Epithelial cell of proximal tubule (primary cell): ENCODE measurements around the gene SELENOH. TPM values are rescaled to one million over a fixed set of nuclear protein-coding genes. Genes with fewer than 3 reads are reported as not detected.
A peak's percentile ranks its signal among the peaks of the same experiment; 100 is the strongest.
"Not testable (repeated sequence)": the region's sequence is repeated elsewhere in the genome, so short reads cannot be mapped to it uniquely, and the experiment has no call there.

Source experiments
- DNase-seq: peaks from one replicate; pipeline ENCODE4 v3.0.0-alpha.2; 2011; ENCODE audit warnings: low read depth
- H3K4me3 ChIP-seq: 2 replicates; pipeline ENCODE4 v1.5.1; 2011; ENCODE audit warnings: low read depth, mild to moderate bottlenecking, low read length
- total RNA-seq: library from RNA; depleted of rRNA; stranded (reverse); fragments of >200 nt; gene quantifications from 2 replicates; pipeline ENCODE4 v1.2.3, GENCODE V29; 2015
- TF ChIP-seq, protein P1 (sequence below): conservative IDR thresholded peaks from 2 replicates; pipeline ENCODE4 v1.5.1; 2012; ENCODE audit warnings: low read depth, mild to moderate bottlenecking, low read length

The SELENOH gene, protein sequence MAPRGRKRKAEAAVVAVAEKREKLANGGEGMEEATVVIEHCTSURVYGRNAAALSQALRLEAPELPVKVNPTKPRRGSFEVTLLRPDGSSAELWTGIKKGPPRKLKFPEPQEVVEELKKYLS
- 279 and 298 TPM in 2 replicates for total RNA-seq

DNA sequence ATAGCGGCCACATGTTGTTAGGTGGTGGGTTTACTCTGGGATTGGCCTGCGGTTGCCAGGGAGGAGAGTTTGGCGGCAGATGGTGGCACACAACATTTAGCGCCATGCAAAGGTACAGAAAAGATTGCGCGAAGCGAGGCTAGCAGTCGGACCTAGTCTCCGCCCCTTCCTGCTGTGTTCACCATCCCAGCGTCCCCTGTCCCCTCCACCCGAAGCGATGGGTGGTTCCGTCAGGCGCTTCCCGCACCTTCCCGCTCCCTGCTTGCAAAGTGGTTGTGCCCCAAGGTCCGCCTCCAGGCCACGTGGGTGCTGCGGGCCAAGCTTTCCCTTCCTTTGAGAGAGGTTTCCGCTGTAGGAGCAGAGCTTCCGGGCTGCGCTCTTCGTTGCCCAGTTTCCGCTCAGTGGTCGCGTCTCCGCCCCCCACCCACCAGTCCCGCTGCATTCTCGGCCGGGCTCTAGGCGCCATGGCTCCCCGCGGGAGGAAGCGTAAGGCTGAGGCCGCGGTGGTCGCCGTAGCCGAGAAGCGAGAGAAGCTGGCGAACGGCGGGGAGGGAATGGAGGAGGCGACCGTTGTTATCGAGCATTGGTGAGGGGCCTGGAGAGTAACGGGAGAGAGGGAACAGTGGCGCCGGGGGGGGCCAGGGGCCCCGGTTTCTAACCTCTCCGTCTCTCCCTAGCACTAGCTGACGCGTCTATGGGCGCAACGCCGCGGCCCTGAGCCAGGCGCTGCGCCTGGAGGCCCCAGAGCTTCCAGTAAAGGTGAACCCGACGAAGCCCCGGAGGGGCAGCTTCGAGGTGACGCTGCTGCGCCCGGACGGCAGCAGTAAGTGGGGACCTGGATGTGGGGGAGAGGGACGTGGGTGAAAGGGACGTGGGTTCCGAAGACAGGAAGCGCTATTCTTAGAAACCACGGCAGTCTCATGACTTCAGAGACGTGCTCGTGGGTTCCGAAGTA, at the start of gene SELENOH:
TSS of gene SELENOH (plus strand) at position 360 of the 955 bp plus-strand sequence. CDS start at position 465, 105 bp downstream.
- peak within 1 kb of the TSS; percentile 85 for H3K4me3 ChIP-seq
- TF ChIP-seq, protein P1, sequence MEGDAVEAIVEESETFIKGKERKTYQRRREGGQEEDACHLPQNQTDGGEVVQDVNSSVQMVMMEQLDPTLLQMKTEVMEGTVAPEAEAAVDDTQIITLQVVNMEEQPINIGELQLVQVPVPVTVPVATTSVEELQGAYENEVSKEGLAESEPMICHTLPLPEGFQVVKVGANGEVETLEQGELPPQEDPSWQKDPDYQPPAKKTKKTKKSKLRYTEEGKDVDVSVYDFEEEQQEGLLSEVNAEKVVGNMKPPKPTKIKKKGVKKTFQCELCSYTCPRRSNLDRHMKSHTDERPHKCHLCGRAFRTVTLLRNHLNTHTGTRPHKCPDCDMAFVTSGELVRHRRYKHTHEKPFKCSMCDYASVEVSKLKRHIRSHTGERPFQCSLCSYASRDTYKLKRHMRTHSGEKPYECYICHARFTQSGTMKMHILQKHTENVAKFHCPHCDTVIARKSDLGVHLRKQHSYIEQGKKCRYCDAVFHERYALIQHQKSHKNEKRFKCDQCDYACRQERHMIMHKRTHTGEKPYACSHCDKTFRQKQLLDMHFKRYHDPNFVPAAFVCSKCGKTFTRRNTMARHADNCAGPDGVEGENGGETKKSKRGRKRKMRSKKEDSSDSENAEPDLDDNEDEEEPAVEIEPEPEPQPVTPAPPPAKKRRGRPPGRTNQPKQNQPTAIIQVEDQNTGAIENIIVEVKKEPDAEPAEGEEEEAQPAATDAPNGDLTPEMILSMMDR, result no peak
- DNase-seq, result peak; percentile 75

DNA sequence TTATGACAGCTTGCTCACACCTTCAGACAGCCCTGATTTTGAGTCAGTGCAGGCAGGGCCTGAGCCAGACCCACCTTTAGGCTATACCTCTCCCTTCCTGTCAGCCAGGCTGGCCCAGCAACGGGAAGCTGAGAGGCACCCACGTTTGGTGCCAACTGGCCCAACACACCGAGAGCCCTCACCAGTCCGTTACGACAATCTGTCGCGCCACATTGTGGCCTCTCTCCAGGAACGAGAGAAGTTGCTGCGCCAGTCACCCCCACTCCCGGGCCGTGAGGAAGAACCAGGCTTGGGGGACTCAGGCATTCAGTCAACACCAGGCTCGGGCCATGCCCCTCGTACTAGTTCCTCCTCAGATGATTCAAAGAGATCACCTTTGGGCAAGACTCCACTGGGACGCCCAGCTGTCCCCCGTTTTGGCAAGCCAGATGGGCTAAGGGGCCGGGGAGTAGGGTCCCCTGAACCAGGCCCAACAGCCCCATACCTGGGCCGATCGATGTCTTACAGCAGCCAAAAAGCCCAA, 42.4 kb upstream of the SELENOH start:
- DNase-seq, result no peak
- H3K4me3 ChIP-seq, result no peak overlapping the region
- TF ChIP-seq, protein P1, result no peak

DNA sequence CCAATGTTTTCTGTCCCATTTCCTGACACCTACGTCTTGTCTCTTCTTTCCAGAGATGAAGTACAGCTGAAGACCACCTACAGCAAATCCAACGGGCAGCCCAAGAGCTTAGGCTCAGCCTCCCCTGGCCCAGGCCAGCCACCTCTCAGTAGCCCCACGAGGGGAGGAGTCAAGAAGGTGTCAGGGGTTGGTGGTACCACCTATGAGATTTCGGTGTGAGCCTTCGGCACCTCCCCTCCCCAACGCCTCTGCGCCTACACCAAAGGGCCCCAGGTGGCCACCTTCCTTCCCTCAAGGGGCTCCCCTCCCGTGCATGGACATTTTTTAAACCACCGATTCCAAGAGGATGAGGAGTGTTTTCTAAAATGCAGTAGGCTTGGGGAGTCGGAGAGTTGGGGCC, 41.5 kb upstream of the SELENOH start:
- no peak overlapping the region for H3K4me3 ChIP-seq
- TF ChIP-seq, protein P1, result no peak
- DNase-seq, result no peak

DNA sequence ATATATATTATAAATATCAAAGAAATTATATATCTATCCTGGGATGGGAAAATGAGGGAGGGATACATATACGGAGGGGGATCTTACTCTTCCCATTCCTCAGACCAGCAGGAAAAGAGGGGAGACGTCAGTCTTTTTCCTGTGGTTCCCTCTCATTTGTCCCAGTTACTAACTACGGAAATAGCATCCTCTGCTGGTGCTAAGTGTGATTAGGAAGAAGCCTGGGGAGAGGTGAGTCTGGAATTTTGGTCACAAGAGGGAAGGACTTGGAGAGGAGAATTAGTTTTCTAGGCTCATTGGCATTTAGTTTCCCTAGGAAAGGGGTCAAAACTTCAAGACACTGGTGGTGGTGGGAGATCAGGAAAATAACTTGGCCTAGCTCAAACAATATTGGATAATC, 40.9 kb upstream of the SELENOH start:
- H3K4me3 ChIP-seq, result no peak overlapping the region
- no peak for DNase-seq
- TF ChIP-seq, protein P1, result no peak

DNA sequence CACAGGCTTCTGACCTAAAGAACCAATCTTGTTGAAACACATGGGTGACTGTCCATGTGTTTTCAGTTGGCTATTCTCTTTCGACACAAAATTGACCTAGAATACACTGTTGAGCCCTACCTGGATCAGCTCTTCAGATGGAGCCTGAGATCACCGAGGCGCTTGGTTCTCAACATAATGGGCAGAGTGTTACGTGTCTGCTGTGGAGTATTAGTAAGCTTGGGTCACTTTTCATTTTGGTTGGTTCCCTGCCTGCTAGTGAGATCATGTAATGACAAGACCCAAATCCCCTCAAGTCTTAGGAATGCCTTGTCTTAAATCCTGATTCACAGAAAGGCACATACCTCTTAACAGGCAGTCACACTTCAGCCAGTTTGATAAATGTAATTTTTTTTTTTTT, 38.0 kb upstream of the SELENOH start:
- no peak overlapping the region for H3K4me3 ChIP-seq
- TF ChIP-seq, protein P1, result no peak
- no peak for DNase-seq

DNA sequence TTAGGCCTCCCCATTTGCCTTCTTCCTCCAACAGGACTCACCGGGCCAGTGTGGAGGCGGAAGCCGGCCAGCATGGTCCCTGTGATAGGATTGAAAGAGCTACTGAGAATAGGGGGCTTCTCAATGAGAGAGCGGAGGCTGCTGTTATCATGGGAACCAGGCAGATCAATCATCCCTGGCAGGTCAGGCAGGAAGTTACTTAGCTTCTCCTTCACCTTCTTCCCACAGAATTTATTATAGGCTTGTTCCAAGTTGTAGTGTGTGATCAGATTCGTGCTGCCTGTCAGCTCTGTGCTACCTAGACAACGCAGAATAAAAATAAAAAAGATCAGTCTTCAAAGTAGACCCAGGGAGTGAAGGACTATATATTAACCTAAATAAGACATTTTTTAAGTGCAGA, 36.4 kb upstream of the SELENOH start:
- H3K4me3 ChIP-seq, result no peak overlapping the region
- DNase-seq, result no peak
- TF ChIP-seq, protein P1, result no peak

DNA sequence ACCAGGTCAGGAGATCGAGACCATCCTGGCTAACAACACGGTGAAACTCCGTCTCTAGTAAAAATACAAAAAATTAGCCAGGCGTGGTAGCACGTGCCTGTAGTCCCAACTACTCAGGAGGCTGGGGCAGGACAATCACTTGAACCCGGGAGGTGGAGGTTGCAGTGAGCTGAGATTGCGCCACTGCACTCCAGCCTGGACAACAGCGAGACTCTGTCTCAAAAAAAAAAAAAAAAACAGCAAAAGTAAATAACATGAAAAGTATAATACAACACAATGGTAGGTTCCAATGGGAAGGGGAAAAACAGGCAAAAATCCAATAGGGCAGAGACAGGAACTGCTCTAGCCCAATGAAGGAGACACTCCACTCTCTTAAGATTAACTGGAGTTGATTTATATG, 35.9 kb upstream of the SELENOH start:
- H3K4me3 ChIP-seq, DNase-seq: not testable (repeated sequence)
